ENCODE data around the gene TOX2.

TOX2 gene

GRCh38 chr20:43983359-43983758 lies 68.7 kb downstream of the TOX2 start:
- no peaks in the 10 kb centered on the region for H3K36me3 Mint-ChIP-seq
- H3K27ac Mint-ChIP-seq = no peak overlapping the region
- no peaks in the 10 kb centered on the region for H3K9me3 Mint-ChIP-seq (ENCODE audit: low read depth)
- peaks cover 3% of the 10 kb centered on the region for H3K27me3 Mint-ChIP-seq
- H3K4me3 Mint-ChIP-seq = no peak overlapping the region
- H3K4me1 Mint-ChIP-seq (ENCODE audit: low read depth) = peaks cover 9% of the 10 kb centered on the region

- Mint-ChIP-seq H3K9me3 (ENCODE audit: low read depth) (no peaks in the 10 kb centered on the region), H3K4me3 (no peak overlapping the region), H3K27ac (no peak overlapping the region), H3K27me3 (peaks cover 1% of the 10 kb centered on the region), H3K36me3 (no peaks in the 10 kb centered on the region), H3K4me1 (ENCODE audit: low read depth) (peaks cover 9% of the 10 kb centered on the region)
Measured at GRCh38 chr20:43983904-43984361, 69.3 kb downstream of the TOX2 start.

GRCh38 chr20:43984587-43984986 lies 69.9 kb downstream of the TOX2 start:
- Mint-ChIP-seq H3K27me3 (no peaks in the 10 kb centered on the region), H3K27ac (no peak overlapping the region), H3K9me3 (ENCODE audit: low read depth) (no peaks in the 10 kb centered on the region), H3K4me1 (ENCODE audit: low read depth) (peaks cover 9% of the 10 kb centered on the region), H3K4me3 (no peak overlapping the region), H3K36me3 (no peaks in the 10 kb centered on the region)

- no peak overlapping the region for H3K27ac Mint-ChIP-seq
- no peak overlapping the region for H3K4me3 Mint-ChIP-seq
- H3K36me3 Mint-ChIP-seq = peaks cover 5% of the 10 kb centered on the region
- H3K9me3 Mint-ChIP-seq (ENCODE audit: low read depth) = peaks cover 4% of the 10 kb centered on the region
- H3K4me1 Mint-ChIP-seq (ENCODE audit: low read depth) = peaks cover 9% of the 10 kb centered on the region
- no peaks in the 10 kb centered on the region for H3K27me3 Mint-ChIP-seq
Measured at GRCh38 chr20:43985121-43985520, 70.5 kb downstream of the TOX2 start.

GRCh38 chr20:43985608-43986316 lies 71.1 kb downstream of the TOX2 start:
- Mint-ChIP-seq H3K27ac (no peak overlapping the region), H3K4me3 (no peak overlapping the region), H3K9me3 (ENCODE audit: low read depth) (peaks cover 4% of the 10 kb centered on the region), H3K4me1 (ENCODE audit: low read depth) (peaks cover 9% of the 10 kb centered on the region), H3K36me3 (peaks cover 5% of the 10 kb centered on the region), H3K27me3 (no peaks in the 10 kb centered on the region)

GRCh38 chr20:43987018-43987417 lies 72.4 kb downstream of the TOX2 start:
- Mint-ChIP-seq H3K36me3 (peaks cover 5% of the 10 kb centered on the region), H3K27me3 (no peaks in the 10 kb centered on the region), H3K4me1 (ENCODE audit: low read depth) (peaks cover 9% of the 10 kb centered on the region), H3K9me3 (ENCODE audit: low read depth) (peaks cover 4% of the 10 kb centered on the region), H3K4me3 (no peak overlapping the region), H3K27ac (no peak overlapping the region)

GRCh38 chr20:43987531-43987930 lies 72.9 kb downstream of the TOX2 start:
- Mint-ChIP-seq H3K27me3 (no peaks in the 10 kb centered on the region), H3K4me1 (ENCODE audit: low read depth) (peaks cover 9% of the 10 kb centered on the region), H3K27ac (no peak overlapping the region), H3K9me3 (ENCODE audit: low read depth) (peaks cover 4% of the 10 kb centered on the region), H3K4me3 (no peak overlapping the region), H3K36me3 (peaks cover 5% of the 10 kb centered on the region)

GRCh38 chr20:43988451-43988850 lies 73.8 kb downstream of the TOX2 start:
- H3K27ac Mint-ChIP-seq = no peak overlapping the region
- H3K4me3 Mint-ChIP-seq = no peak overlapping the region
- H3K36me3 Mint-ChIP-seq = peaks cover 5% of the 10 kb centered on the region
- no peaks in the 10 kb centered on the region for H3K27me3 Mint-ChIP-seq
- peaks cover 9% of the 10 kb centered on the region for H3K4me1 Mint-ChIP-seq (ENCODE audit: low read depth)
- H3K9me3 Mint-ChIP-seq (ENCODE audit: low read depth) = peaks cover 4% of the 10 kb centered on the region

GRCh38 chr20:43988867-43989266 lies 74.2 kb downstream of the TOX2 start:
- peaks cover 9% of the 10 kb centered on the region for H3K4me1 Mint-ChIP-seq (ENCODE audit: low read depth)
- no peak overlapping the region for H3K27ac Mint-ChIP-seq
- H3K9me3 Mint-ChIP-seq (ENCODE audit: low read depth) = peaks cover 4% of the 10 kb centered on the region
- H3K27me3 Mint-ChIP-seq = peaks cover 2% of the 10 kb centered on the region
- H3K4me3 Mint-ChIP-seq = no peak overlapping the region
- peaks cover 5% of the 10 kb centered on the region for H3K36me3 Mint-ChIP-seq

GRCh38 chr20:43991261-43991660 lies 76.6 kb downstream of the TOX2 start:
- Mint-ChIP-seq H3K36me3 (peaks cover 5% of the 10 kb centered on the region), H3K27me3 (peaks cover 2% of the 10 kb centered on the region), H3K9me3 (ENCODE audit: low read depth) (peaks cover 4% of the 10 kb centered on the region), H3K4me1 (ENCODE audit: low read depth) (peaks cover 6% of the 10 kb centered on the region), H3K27ac (no peak overlapping the region), H3K4me3 (no peak overlapping the region)

- Mint-ChIP-seq H3K36me3 (peaks cover 5% of the 10 kb centered on the region), H3K4me1 (ENCODE audit: low read depth) (peaks cover 6% of the 10 kb centered on the region), H3K27ac (no peak overlapping the region), H3K9me3 (ENCODE audit: low read depth) (peaks cover 4% of the 10 kb centered on the region), H3K4me3 (no peak overlapping the region), H3K27me3 (peaks cover 2% of the 10 kb centered on the region)
Measured at GRCh38 chr20:43991982-43992381, 77.3 kb downstream of the TOX2 start.

GRCh38 chr20:43992885-43993284 lies 78.2 kb downstream of the TOX2 start:
- H3K27ac Mint-ChIP-seq = no peak overlapping the region
- H3K9me3 Mint-ChIP-seq (ENCODE audit: low read depth) = peaks cover 4% of the 10 kb centered on the region
- H3K4me3 Mint-ChIP-seq = no peak overlapping the region
- peaks cover 2% of the 10 kb centered on the region for H3K27me3 Mint-ChIP-seq
- H3K36me3 Mint-ChIP-seq = peaks cover 5% of the 10 kb centered on the region
- H3K4me1 Mint-ChIP-seq (ENCODE audit: low read depth) = peaks cover 5% of the 10 kb centered on the region

- H3K9me3 Mint-ChIP-seq (ENCODE audit: low read depth) = peaks cover 4% of the 10 kb centered on the region
- H3K27ac Mint-ChIP-seq = no peak overlapping the region
Measured at GRCh38 chr20:43993560-43993959, 78.9 kb downstream of the TOX2 start.

GRCh38 chr20:43994486-43995100 lies 79.9 kb downstream of the TOX2 start:
- no peak overlapping the region for H3K4me3 Mint-ChIP-seq
- no peaks in the 10 kb centered on the region for H3K4me1 Mint-ChIP-seq (ENCODE audit: low read depth)
- peaks cover 2% of the 10 kb centered on the region for H3K27me3 Mint-ChIP-seq
- no peak overlapping the region for H3K27ac Mint-ChIP-seq
- peaks cover 5% of the 10 kb centered on the region for H3K36me3 Mint-ChIP-seq
- H3K9me3 Mint-ChIP-seq (ENCODE audit: low read depth) = peaks cover 4% of the 10 kb centered on the region

More at GRCh38 chr20:43993560-43993959, 78.9 kb downstream of the TOX2 start:
- no peak overlapping the region for H3K4me3 Mint-ChIP-seq
- H3K4me1 Mint-ChIP-seq (ENCODE audit: low read depth) = peaks cover under 1% of the 10 kb centered on the region
- peaks cover 5% of the 10 kb centered on the region for H3K36me3 Mint-ChIP-seq
- peaks cover 2% of the 10 kb centered on the region for H3K27me3 Mint-ChIP-seq

GRCh38 chr20:43995645-43996044 lies 81.0 kb downstream of the TOX2 start:
- Mint-ChIP-seq H3K4me3 (no peak overlapping the region), H3K4me1 (ENCODE audit: low read depth) (no peaks in the 10 kb centered on the region), H3K27ac (no peak overlapping the region), H3K36me3 (no peaks in the 10 kb centered on the region), H3K27me3 (peaks cover 4% of the 10 kb centered on the region), H3K9me3 (ENCODE audit: low read depth) (no peaks in the 10 kb centered on the region)
